Effector CD4-positive, alpha-beta T cell (primary cell): Measurements from ENCODE around the gene TH.
"Not testable (repeated sequence)": the region's sequence is repeated elsewhere in the genome, so short reads cannot be mapped to it uniquely, and the experiment has no call there.

ENCODE experiments used
- DNase-seq: peaks from one replicate; pipeline ENCODE4 v3.0.0-alpha.2; 2020

TH gene

GRCh38 chr11:2128130-2128510, 43.5 kb downstream of the TH start:
- DNase-seq, result no peak

GRCh38 chr11:2127482-2128129, 44.0 kb downstream of the TH start:
- DNase-seq, result no peak

GRCh38 chr11:2126520-2127085, 45.0 kb downstream of the TH start:
- no peak for DNase-seq

GRCh38 chr11:2124736-2125484, 46.7 kb downstream of the TH start:
- DNase-seq, result not testable (repeated sequence)

- DNase-seq, result no peak
Measured at GRCh38 chr11:2123628-2123960, 48.0 kb downstream of the TH start.

GRCh38 chr11:2122907-2123627, 48.5 kb downstream of the TH start:
- no peak for DNase-seq

- DNase-seq, result no peak
Measured at GRCh38 chr11:2122222-2122906, 49.3 kb downstream of the TH start.

- no peak for DNase-seq
Measured at GRCh38 chr11:2121227-2122130, 50.1 kb downstream of the TH start.

- DNase-seq, result no peak
Measured at GRCh38 chr11:2120359-2121100, 51.1 kb downstream of the TH start.

GRCh38 chr11:2118677-2119076, 52.9 kb downstream of the TH start:
- no peak for DNase-seq

- DNase-seq, result no peak
Measured at GRCh38 chr11:2116680-2117079, 54.9 kb downstream of the TH start.

- DNase-seq, result no peak
Measured at GRCh38 chr11:2115308-2115707, 56.3 kb downstream of the TH start.

- DNase-seq, result no peak
Measured at GRCh38 chr11:2114430-2115241, 57.0 kb downstream of the TH start.
